VCaP (cell line): ENCODE data around the gene NDUFAF2.

Experiments used
- H3K27ac ChIP-seq: fragments of 450-650 bp; 2 replicates; pipeline ENCODE4 v1.5.1; 2017
- TF ChIP-seq, protein P1 (sequence below): fragments of 450-650 bp; conservative IDR thresholded peaks from 2 replicates; pipeline ENCODE4 v1.5.1; 2017; ENCODE audit warnings: mild to moderate bottlenecking, moderate library complexity

Gene NDUFAF2

GRCh38 chr5:60993425-60993824 is 48.4 kb downstream of the NDUFAF2 start:
- TF ChIP-seq, protein P1, sequence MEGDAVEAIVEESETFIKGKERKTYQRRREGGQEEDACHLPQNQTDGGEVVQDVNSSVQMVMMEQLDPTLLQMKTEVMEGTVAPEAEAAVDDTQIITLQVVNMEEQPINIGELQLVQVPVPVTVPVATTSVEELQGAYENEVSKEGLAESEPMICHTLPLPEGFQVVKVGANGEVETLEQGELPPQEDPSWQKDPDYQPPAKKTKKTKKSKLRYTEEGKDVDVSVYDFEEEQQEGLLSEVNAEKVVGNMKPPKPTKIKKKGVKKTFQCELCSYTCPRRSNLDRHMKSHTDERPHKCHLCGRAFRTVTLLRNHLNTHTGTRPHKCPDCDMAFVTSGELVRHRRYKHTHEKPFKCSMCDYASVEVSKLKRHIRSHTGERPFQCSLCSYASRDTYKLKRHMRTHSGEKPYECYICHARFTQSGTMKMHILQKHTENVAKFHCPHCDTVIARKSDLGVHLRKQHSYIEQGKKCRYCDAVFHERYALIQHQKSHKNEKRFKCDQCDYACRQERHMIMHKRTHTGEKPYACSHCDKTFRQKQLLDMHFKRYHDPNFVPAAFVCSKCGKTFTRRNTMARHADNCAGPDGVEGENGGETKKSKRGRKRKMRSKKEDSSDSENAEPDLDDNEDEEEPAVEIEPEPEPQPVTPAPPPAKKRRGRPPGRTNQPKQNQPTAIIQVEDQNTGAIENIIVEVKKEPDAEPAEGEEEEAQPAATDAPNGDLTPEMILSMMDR, result no peak
- H3K27ac ChIP-seq, result no peak overlapping the region

GRCh38 chr5:60993875-60994571 is 49.0 kb downstream of the NDUFAF2 start:
- TF ChIP-seq, protein P1, result no peak
- H3K27ac ChIP-seq, result no peak overlapping the region

- TF ChIP-seq, protein P1, result no peak
- H3K27ac ChIP-seq, result no peak overlapping the region
Measured at GRCh38 chr5:60996368-60996767, 51.4 kb downstream of the NDUFAF2 start.

DNA sequence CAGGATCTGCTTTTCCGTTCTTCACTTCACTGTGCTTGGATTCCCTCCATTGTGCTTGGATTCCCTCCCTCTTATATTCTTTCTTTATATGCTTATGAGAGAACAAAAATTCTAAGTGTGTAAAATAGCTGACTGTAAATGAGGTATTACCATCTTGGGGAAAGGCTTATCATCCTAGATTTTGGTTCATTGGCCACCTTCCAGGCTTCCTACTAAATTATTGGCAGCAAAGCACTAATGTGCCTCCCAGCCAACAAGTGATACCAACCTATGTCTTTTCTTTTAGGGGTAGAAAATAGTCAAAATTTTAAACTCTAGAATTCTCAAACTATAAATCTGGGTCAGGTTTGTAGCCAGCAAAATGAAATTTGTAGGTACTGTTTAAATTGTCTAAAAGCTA is 52.7 kb downstream of the NDUFAF2 start:
- TF ChIP-seq, protein P1, result no peak
- no peak overlapping the region for H3K27ac ChIP-seq

DNA sequence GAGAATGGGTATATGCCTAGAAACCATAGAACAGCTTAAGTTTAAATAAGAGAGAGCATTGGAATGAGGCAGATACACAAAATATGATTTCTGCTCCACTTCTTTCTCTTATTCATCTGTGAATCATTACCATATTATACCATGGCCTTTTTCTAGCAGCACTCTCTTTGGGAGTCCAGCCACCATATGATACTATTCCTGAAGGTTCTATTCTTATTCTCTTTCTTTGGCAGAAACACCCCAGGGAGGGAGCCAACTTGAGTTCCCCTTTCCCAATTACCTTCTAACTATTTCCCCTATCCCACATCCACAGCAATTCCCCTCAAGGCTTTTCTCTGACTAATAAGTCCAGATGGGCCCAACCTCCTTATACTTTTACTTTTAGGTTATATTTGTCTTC is 55.9 kb downstream of the NDUFAF2 start:
- TF ChIP-seq, protein P1, result no peak
- H3K27ac ChIP-seq, result no peak overlapping the region

- H3K27ac ChIP-seq, result no peak overlapping the region
- TF ChIP-seq, protein P1, result no peak
Measured at GRCh38 chr5:61001647-61002046, 56.6 kb downstream of the NDUFAF2 start.

DNA sequence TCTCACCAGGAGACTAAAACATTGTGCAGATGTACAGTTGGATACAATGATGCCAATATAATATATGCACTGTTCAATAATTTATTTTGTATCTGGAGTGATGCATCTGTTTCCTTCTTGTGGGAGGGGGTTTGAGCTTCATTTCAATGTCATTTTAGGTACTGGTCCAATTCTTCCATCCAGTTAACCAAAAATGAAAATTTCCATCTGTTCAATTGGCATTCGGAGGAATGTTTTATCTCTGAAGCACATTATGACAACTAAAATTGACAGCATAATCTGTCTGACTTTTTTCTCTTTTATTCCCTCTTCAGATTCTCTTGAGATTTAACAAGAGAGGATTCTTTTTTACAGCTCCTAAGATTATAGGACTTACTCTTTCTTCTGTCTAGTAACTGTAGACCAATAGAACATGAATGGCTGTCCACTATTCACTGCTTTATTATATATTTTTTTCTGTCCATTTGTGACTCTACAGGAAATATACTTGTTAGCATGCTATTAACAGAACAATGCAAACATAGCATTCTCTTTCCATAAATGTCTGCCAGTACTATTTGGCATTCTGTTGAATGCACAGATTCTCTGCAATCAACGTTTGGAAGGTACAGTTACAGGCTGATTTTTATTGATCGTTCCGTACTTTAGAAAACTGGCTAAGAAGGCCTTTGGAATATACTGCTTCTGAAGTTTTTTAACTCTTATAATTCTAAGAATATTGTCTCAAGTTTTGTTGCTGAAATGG is 57.8 kb downstream of the NDUFAF2 start:
- no peak overlapping the region for H3K27ac ChIP-seq
- TF ChIP-seq, protein P1, result no peak
